ENCODE data around the gene PROC. TPM values are rescaled to one million over a fixed set of nuclear protein-coding genes. Genes with fewer than 3 reads are reported as not detected.
A peak's percentile ranks its signal among the peaks of the same experiment; 100 is the strongest.

The PROC gene
- total RNA-seq, 4 donors from 2014 or later: 1.3 to 6.3 (median 1.6) TPM; not detected in 1

DNA sequence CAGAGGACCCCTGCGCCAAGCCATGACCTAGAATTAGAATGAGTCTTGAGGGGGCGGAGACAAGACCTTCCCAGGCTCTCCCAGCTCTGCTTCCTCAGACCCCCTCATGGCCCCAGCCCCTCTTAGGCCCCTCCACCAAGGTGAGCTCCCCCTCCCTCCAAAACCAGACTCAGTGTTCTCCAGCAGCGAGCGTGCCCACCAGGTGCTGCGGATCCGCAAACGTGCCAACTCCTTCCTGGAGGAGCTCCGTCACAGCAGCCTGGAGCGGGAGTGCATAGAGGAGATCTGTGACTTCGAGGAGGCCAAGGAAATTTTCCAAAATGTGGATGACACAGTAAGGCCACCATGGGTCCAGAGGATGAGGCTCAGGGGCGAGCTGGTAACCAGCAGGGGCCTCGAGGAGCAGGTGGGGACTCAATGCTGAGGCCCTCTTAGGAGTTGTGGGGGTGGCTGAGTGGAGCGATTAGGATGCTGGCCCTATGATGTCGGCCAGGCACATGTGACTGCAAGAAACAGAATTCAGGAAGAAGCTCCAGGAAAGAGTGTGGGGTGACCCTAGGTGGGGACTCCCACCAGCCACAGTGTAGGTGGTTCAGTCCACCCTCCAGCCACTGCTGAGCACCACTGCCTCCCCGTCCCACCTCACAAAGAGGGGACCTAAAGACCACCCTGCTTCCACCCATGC is 3.0 kb downstream of the PROC start:
- no peak for TF ChIP-seq POLR2A (IDR thresholded peaks at IDR 0.05)
- TF ChIP-seq, protein P1, sequence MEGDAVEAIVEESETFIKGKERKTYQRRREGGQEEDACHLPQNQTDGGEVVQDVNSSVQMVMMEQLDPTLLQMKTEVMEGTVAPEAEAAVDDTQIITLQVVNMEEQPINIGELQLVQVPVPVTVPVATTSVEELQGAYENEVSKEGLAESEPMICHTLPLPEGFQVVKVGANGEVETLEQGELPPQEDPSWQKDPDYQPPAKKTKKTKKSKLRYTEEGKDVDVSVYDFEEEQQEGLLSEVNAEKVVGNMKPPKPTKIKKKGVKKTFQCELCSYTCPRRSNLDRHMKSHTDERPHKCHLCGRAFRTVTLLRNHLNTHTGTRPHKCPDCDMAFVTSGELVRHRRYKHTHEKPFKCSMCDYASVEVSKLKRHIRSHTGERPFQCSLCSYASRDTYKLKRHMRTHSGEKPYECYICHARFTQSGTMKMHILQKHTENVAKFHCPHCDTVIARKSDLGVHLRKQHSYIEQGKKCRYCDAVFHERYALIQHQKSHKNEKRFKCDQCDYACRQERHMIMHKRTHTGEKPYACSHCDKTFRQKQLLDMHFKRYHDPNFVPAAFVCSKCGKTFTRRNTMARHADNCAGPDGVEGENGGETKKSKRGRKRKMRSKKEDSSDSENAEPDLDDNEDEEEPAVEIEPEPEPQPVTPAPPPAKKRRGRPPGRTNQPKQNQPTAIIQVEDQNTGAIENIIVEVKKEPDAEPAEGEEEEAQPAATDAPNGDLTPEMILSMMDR (IDR thresholded peaks at IDR 0.05): no peak
- Histone ChIP-seq H3K4me1 (peaks cover 0 to 20% (median 12%) of the 10 kb centered on the region in 4 donors), H3K9me3 (no peaks in the 10 kb centered on the region), H3K4me3 (no peak overlapping the region), H3K27ac (no peak overlapping the region), H3K27me3 (peaks cover 0 to 11% of the 10 kb centered on the region in 2 donors), H3K36me3 (no peaks in the 10 kb centered on the region)
- peak in 2 of 3 donors; percentile 6 to 34 for DNase-seq

DNA sequence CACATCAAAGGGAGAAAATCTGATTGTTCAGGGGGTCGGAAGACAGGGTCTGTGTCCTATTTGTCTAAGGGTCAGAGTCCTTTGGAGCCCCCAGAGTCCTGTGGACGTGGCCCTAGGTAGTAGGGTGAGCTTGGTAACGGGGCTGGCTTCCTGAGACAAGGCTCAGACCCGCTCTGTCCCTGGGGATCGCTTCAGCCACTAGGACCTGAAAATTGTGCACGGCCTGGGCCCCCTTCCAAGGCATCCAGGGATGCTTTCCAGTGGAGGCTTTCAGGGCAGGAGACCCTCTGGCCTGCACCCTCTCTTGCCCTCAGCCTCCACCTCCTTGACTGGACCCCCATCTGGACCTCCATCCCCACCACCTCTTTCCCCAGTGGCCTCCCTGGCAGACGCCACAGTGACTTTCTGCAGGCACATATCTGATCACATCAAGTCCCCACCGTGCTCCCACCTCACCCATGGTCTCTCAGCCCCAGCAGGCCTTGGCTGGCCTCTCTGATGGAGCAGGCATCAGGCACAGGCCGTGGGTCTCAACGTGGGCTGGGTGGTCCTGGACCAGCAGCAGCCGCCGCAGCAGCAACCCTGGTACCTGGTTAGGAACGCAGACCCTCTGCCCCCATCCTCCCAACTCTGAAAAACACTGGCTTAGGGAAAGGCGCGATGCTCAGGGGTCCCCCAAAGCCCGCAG is 3.8 kb downstream of the PROC start:
- Histone ChIP-seq H3K27me3 (peaks cover 0 to 11% of the 10 kb centered on the region in 2 donors), H3K4me3 (no peak overlapping the region), H3K27ac (no peak overlapping the region), H3K9me3 (no peaks in the 10 kb centered on the region), H3K36me3 (no peaks in the 10 kb centered on the region), H3K4me1 (peaks cover 0 to 15% (median 10%) of the 10 kb centered on the region in 4 donors)
- DNase-seq: peak in 2 of 3 donors; percentile 12 to 42
- TF ChIP-seq POLR2A (IDR thresholded peaks at IDR 0.05): no peak
- TF ChIP-seq, protein P1 (IDR thresholded peaks at IDR 0.05): no peak

DNA sequence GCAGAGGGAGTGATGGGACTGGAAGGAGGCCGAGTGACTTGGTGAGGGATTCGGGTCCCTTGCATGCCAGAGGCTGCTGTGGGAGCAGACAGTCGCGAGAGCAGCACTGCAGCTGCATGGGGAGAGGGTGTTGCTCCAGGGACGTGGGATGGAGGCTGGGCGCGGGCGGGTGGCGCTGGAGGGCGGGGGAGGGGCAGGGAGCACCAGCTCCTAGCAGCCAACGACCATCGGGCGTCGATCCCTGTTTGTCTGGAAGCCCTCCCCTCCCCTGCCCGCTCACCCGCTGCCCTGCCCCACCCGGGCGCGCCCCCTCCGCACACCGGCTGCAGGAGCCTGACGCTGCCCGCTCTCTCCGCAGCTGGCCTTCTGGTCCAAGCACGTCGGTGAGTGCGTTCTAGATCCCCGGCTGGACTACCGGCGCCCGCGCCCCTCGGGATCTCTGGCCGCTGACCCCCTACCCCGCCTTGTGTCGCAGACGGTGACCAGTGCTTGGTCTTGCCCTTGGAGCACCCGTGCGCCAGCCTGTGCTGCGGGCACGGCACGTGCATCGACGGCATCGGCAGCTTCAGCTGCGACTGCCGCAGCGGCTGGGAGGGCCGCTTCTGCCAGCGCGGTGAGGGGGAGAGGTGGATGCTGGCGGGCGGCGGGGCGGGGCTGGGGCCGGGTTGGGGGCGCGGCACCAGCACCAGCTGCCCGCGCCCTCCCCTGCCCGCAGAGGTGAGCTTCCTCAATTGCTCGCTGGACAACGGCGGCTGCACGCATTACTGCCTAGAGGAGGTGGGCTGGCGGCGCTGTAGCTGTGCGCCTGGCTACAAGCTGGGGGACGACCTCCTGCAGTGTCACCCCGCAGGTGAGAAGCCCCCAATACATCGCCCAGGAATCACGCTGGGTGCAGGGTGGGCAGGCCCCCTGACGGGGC is 4.6 kb downstream of the PROC start:
- H3K36me3 ChIP-seq: no peaks in the 10 kb centered on the region
- no peak for TF ChIP-seq POLR2A (IDR thresholded peaks at IDR 0.05)
- TF ChIP-seq, protein P1 (IDR thresholded peaks at IDR 0.05): no peak
- H3K27me3 ChIP-seq: peaks cover 0 to 11% of the 10 kb centered on the region in 2 donors
- peak overlapping the region; percentile 35 to 52 (median 49) for H3K4me3 ChIP-seq
- no peaks in the 10 kb centered on the region for H3K9me3 ChIP-seq
- peaks cover 0 to 15% (median 10%) of the 10 kb centered on the region in 4 donors for H3K4me1 ChIP-seq
- peak in 2 of 3 donors; percentile 70 to 75 for DNase-seq
- peak overlapping the region in 1 of 4 donors; percentile 38 for H3K27ac ChIP-seq

- Histone ChIP-seq H3K27me3 (peaks cover 0 to 11% of the 10 kb centered on the region in 2 donors), H3K9me3 (no peaks in the 10 kb centered on the region), H3K36me3 (no peaks in the 10 kb centered on the region), H3K27ac (peak overlapping the region in 1 of 4 donors; percentile 38), H3K4me3 (peak overlapping the region; percentile 35 to 52 (median 49)), H3K4me1 (peaks cover 0 to 15% (median 10%) of the 10 kb centered on the region in 4 donors)
- TF ChIP-seq, protein P1 (IDR thresholded peaks at IDR 0.05): peak in 1 of 6 experiments; percentile 22
- TF ChIP-seq POLR2A (IDR thresholded peaks at IDR 0.05): no peak
- peak in 2 of 3 donors; percentile 75 to 77 for DNase-seq
Measured at GRCh38 chr2:127423478-127423843, 5.2 kb downstream of the PROC start.

DNA sequence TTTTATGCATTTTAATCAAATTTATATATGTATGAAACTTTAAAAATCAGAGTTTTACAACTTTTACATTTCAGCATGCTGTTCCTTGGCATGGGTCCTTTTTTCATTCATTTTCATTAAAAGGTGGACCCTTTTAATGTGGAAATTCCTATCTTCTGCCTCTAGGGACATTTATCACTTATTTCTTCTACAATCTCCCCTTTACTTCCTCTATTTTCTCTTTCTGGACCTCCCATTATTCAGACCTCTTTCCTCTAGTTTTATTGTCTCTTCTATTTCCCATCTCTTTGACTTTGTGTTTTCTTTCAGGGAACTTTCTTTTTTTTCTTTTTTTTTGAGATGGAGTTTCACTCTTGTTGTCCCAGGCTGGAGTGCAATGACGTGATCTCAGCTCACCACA is 5.7 kb downstream of the PROC start:
- H3K36me3 ChIP-seq: no peaks in the 10 kb centered on the region
- DNase-seq: no peak
- H3K4me1 ChIP-seq: peaks cover 0 to 15% (median 10%) of the 10 kb centered on the region in 4 donors
- TF ChIP-seq POLR2A (IDR thresholded peaks at IDR 0.05): no peak
- TF ChIP-seq, protein P1 (IDR thresholded peaks at IDR 0.05): peak in 1 of 6 experiments; percentile 37
- peaks cover 0 to 11% of the 10 kb centered on the region in 2 donors for H3K27me3 ChIP-seq
- H3K4me3 ChIP-seq: peak overlapping the region in 2 of 4 donors; percentile 46 to 52
- no peak overlapping the region for H3K27ac ChIP-seq
- H3K9me3 ChIP-seq: no peaks in the 10 kb centered on the region
